HG03354 (cell line): ENCODE results near the gene FBXL16.
"Not testable (repeated sequence)": the region's sequence is repeated elsewhere in the genome, so short reads cannot be mapped to it uniquely, and the experiment has no call there.

Source experiments
- ATAC-seq: cut with Tn5 transposase; IDR thresholded peaks from one replicate; pipeline ENCODE4 v1.9.1; 2021; ENCODE audit warnings: mild to moderate bottlenecking; ENCODE audit not compliant: unreplicated experiment, poor library complexity, severe bottlenecking

The FBXL16 gene

DNA sequence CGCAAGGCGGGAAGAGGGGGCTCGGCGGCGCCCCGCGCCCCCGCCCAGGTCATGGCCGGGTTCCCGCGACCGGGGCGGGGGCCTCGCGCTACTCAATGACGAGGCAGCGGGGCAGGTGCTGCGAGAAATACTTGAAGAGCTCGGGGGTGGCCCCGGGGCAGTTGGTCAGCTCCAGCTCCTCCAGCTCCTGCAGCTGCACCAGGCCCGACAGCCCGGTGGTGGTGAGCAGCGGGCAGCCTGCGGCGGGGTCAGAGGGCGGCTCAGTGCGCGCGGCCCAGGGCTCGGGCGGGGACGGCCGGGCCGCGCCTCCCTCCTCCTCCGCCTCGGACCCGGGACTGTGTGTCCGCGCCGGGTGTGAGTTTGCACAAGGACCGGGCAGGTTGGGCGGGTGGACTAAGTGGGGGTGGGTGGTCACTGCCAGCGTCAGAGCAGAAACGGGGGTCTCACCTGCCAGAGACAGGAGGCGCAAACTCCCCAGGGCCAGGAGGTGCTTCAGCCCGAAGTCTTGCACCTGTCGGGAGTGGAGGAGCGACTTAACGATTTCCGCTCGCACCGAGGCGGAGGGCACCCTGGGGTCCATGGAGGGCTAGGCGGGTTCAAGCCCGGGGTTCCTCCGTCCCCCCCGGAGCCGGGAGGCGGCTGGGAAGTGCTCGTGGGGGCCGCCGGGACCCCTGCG lies 11.3 kb downstream of the FBXL16 start:
- ATAC-seq, result no peak

DNA sequence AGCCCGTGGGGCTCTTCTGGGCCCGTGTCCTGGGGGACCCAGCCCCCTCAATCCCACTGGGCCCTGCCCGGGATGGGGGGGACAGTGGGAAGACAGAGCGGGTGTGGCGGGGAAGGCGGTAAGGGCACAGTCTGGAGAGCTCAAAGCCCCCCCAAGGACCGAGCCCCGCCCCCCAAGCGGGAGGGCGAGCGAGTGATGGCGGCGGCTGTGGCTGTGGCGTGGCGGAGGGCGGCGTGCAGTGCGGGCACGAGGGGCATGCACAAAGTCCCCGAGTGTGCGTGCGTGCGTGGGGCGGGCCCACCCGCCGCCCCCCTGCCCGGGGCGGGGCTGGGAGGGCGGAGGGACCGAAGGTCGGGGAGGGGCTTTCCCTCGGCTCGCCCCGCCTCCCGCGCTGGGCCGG lies 11.8 kb downstream of the FBXL16 start:
- ATAC-seq, result no peak

DNA sequence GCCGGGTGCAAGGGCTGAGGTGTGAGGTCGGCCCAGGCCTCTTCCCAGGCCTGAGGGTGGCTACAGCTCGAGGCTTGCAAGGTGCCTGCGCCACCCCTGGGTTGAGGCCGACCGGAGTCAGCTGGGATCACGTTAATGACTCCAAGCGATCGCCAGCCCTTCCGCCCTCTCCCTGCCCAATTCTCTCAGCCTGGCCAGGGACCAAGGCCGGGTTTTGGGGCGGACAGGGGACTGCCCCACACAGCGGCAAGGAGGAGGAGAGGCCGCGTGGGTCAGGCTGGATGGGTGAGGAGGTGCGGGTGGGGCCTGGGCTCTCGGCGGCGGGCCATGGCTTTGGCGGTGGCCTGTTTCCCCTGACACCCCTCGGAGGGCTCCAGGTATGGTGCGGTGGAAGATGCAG lies 12.2 kb downstream of the FBXL16 start:
- ATAC-seq, result no peak

DNA sequence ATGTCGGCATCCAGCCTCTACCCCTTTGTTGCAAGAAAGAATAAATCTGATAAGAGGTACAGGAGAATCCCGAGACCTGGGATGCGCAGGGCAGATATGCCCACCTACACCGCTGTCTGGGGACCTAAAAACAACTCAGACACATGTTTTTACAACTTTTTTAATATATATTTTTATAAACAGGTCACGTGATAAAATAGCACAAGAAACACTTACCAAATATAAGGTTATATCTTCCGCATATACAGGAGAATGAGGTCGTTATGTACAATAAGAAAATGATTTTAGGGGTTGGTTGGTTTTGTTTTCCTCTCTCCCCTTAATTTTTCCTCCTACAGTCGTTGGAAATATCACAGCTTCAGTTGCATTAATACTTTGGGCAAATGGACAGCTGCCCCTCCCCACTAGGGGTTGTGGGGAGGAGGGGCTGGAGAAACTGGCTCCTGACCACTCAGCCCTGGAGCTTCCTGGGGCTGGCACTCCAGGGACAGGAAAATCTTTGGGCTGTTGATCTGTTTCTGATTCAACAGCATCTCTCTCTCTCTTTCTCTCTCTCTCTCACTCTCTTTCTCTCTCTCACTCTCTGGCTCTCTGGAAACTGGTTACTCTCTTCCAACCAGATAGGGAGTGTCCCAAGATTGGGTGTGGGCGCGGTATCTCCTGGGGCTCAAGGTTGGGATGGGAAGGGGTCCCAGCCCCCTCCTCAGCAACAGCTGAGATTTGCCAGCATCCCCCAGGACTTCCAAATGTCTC lies 13.1 kb downstream of the FBXL16 start:
- no peak for ATAC-seq

DNA sequence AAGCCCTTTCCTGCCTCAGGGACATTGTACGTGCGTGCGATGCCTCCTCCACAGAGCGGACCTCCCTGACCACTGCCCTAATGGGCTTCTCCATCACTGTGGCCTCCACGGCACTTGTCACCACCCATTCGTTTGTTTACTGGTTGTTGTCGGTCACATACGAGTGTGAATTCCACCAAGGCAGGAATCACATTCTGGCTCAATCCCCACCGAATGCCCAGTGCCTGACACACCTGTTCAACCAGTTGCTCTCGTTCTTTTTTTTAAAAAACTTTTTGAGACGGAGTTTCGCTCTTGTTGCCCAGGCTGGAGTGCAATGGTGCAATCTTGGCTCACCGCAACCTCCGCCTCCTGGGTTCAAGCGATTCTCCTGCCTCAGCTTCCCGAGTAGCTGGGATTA lies 14.4 kb downstream of the FBXL16 start:
- not testable (repeated sequence) for ATAC-seq

DNA sequence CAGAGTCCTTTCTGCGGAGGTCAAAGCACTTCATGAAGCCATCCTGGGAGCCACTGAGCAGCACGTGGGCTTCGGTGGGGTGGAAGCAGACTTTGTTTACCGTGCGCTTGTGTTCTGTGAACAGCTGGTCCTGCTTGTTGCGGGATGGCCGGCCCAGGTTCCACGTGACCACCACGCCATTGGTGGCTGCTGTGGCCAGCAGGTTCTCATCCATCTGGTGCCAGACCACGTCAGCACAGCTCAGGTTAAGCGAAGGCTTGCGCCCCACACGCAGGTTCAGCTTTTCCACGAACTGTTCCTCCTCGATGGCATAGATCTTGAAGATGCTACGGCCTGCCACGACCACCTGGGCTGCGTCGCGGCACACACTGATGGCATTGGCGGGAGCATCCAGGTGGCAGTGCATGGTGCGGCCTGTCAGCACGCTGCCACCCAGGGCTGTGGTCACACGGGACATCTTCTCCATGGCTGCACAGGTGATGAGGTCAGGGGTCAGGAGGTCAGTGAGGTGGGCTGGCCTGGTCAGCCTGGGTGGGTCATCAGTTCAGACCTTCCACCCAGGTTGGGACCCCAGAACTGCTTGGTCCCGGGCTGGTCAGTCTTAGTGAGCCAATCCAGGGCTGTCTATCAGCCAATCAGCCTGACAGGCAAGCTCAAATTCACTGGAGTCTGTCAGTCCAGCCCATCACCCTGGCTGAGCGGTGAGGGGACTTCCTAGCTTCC lies 16.3 kb downstream of the FBXL16 start:
- no peak for ATAC-seq

DNA sequence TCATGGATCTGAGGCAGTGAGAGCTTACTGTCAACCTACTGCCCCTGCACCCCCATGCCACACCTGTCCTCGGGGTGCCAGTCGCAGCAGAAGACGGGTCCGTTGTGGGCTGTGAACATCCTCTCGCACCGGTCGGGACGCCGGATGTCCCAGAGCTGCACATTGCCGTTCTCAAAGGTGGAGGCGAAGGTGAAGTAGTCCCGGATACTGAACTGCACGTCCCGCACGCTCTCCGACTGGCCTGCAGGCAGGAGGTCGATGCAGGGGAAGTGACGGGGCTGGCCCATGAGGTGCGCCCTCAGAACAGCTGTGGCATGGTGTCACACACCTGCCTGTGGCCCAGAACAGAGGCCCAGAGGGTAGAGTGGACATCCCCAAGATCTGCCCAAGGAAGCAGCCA lies 18.1 kb downstream of the FBXL16 start:
- ATAC-seq, result no peak

DNA sequence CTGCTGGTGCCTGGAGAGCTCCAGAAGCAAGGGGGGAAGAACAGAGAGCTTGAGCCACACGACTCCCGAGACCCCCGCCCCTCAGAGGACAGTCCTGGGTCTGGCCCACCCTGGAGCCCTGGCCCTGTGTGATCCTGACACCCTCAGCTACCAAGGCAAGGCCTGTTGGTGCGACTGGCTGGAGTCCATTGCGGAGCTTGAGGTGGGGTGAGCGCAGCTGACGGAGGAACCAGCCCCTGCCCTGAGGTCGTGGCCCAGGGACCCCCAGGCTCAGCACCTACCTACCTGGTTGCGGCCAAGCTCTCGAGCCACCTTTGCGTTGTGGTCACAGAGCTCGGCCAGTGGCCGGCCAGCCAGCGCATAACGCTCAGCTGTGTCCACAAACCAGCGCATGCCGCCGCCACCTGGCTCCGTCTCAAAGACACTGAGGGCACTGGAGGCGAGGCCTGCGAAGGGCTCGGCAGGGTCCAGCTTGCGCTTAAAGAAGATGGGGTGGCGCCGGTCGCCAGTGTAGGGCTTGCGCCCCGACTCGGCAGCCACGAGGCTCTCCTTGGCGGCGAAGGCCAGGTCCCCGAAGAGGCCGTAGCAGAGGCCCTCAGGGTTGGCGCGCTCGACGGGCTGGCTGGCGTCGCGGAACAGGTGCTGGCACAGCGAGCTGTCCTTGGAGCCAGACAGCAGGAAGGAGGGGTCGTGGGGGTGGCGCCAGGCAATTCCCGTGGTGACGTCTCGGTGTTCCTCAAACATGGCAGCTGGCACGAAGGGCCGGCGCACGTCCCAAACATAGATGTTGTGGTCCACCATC lies 18.9 kb downstream of the FBXL16 start:
- ATAC-seq, result no peak

DNA sequence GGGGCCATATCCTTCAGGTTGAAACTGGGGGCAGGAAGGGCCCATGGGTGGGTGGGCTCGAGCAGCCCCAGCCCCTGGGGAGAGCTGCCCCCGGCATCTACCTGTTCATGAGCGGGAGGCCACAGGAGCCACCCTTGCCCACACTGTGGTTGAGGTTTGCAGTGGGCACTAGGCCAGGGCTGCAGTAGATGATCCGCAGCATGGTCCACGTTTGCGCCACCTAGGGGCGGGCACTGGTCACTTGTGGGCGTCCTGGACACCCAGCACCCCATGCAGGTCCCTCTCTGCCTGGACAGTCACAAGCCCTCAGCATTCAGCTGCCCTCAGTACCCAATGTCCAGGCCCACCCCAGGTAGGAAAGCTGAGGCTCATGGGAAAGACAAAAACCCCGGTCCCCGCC lies 19.6 kb downstream of the FBXL16 start:
- no peak for ATAC-seq

DNA sequence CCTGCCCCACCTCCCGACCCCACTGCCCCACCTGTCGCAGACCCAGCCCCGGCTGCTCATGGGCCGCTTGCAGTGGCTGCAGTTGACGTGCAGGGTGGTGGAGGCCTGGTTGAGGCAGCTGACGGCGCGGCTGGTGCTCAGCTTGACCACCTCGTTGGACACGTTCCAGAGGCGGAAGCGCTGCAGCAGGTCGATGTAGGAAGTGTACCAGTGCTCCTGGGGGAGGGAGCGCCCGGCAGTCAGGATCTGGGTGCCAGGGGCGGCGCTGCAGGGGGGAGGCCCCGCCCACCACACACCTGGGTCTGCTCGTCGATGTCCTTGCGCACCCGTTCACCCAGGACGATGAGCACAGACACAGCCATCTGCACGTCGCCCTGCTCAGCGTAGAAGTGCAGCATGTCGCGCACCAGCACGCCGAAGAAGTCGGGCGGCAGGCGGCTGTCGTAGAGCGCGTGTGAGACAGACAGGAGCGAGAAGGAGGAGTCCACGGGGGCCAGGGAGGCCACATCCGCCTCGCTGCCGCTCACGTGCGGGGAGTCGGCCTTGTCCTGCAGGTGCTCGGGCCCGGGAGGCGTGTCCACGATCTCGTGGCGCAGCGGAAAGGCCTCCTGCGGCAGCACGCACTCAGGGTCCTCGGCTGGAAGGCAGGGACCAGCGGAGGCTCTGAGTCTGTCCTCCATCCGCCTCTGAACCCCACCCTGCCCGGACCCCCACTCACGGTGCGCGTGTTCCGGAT lies 20.5 kb downstream of the FBXL16 start:
- no peak for ATAC-seq

DNA sequence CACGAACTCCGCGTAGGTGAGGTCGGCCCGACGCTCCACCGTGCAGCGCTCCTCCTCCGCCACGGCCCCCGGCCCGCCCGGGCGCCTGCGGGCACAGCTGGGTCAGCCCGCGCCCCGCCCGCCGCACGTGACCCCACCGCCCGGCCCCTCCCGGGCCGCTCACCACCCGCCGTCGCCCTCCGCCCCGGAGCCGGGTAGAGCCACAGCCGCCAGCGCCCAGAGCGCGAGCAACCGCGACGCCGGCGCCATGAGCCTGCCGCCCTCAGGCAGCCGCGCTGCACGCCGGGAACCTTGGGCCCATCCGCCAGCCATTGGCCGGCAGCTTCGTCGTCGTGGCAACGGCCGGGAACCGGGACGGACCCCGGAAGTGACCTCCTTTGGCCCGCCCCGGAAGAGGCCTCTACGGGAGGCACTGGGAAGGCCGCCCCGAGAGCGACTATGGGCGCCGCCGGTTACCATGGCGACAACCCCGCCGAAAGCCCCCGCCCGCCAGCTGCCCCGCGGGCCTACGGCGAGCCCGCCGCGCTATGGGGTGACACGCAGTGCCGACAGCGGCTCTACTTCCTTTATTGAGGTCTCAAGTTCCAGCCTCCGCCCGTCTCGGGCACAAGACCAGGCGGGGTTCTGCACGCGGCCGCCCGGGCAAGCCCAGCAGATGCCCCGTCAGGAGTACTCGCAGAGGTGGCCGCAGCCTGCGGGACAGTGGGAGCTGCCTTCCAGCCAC lies 21.4 kb downstream of the FBXL16 start, which contains the start of gene JMJD8:
Gene JMJD8 (minus strand): TSS at position 264 of the 724 bp plus-strand sequence. CDS start 15 bp downstream, at position 249.
- peak; percentile 62 for ATAC-seq

DNA sequence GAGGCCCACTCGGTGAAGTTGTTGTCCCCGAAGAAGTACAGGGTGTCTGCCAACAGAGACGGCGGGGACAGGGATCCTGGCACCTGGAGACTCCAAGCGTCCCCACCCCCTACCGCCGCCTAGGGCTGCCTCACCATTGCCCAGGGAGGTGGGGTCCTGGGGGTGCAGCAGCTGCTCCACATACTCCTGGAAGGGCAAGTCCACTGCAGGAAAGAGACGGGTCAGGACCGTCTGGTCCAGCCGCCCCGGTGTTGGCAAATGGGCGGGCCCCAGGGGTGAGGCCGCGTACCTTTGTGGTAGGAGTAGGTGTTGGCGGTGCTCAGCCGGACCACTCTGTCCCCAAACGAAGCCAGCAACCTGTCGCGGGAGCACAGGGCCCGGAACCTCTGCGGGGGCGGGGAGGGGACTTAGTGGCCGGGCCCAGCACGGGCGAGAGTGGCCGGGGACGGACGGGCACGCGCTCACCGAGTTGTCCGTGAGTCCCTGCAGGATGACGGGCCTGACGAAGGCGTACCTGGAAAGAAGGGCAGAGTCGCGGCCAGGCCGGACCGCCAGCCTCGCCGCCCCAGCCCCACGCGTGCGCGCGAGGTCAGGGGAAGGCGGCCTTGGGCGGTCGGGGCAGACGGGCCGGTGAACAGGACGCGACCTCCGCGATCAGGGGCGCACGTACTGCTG lies 22.1 kb downstream of the FBXL16 start:
- ATAC-seq, result no peak

DNA sequence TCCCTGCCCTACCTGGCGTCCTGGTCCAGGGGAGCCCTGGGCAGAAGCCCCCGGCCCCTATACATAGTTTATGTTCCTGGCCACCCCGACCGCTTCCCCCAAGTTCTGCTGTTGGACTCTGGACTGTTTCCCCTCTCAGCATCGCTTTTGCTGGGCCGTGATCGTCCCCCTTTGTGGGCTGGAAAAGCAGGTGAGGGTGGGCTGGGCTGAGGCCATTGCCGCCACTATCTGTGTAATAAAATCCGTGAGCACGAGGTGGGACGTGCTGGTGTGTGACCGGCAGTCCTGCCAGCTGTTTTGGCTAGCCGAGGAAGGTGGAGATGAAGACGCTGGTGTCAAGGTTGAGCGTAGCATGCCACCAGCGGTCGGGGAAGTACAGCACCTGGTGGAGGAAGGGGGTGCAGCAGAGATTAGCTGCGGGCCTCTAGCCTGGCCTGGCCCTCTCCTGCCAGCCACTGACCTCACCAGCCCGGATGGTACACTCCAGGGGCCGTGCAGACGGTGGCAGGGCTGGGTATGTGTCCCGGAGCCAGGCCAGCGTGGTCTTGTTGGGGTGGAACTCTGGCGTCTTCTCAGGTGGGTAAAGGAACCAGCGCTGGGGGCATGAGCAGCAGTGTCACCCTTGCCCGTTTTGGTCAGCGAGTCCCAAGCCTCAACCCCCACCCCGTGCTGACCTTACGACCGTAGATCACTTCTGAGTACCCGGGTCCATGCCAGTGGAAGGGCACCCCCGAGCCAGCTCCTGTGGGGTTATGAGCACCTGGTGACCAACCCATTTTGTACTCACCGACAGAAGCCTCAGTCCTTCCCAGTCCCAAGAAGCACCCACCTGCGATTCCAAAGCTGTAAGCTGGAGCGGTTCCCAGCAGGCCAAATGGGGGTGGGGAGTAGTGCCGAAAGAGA lies 22.9 kb downstream of the FBXL16 start:
- no peak for ATAC-seq

DNA sequence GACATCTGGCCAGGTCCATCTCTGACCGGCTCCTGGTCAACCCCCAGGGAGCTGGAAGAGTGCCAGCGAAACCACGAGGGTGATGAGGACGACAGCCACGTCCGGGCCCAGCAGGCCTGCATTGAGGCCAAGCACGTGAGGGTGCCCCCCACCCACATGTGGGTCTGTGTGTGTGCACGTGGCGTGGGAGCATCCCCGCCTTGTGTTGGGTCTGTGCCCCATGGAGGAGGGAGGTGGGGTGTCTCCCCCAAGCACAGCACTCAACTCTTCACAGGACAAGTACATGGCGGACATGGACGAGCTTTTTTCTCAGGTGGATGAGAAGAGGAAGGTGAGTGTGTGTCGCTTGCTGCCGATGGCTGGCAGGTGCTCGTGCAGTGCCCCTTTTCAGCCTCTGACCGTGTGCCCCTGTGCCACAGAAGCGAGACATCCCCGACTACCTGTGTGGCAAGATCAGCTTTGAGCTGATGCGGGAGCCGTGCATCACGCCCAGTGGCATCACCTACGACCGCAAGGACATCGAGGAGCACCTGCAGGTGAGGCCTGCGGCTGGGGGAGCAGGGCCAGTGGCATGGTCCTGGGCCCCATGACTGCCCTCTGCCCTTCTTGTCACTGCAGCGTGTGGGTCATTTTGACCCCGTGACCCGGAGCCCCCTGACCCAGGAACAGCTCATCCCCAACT lies 23.7 kb downstream of the FBXL16 start:
- ATAC-seq, result no peak

DNA sequence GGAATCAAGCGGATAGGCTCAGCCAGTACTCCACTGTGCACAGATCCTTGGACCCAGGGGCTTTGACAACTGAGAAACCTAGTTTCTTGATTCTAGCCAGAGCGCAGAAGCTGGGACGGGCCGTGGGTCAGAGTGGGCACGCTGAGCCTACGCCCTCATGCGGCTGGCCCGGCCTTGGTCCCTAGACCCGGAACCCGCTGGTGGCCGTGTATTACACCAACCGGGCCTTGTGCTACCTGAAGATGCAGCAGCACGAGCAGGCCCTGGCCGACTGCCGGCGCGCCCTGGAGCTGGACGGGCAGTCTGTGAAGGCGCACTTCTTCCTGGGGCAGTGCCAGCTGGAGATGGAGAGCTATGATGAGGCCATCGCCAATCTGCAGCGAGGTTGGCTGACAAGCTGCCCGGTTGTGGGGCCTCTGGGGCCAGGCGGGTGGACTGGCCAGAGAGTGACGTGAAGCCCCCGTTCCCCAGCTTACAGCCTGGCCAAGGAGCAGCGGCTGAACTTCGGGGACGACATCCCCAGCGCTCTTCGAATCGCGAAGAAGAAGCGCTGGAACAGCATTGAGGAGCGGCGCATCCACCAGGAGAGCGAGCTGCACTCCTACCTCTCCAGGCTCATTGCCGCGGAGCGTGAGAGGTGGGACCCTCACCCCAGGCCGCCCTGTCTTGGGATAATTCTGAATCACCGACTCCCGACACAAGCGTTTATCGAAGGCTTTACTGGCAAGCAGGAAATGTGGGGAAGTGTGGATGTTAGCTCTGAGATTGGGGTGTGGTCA lies 24.4 kb downstream of the FBXL16 start:
- ATAC-seq, result no peak

DNA sequence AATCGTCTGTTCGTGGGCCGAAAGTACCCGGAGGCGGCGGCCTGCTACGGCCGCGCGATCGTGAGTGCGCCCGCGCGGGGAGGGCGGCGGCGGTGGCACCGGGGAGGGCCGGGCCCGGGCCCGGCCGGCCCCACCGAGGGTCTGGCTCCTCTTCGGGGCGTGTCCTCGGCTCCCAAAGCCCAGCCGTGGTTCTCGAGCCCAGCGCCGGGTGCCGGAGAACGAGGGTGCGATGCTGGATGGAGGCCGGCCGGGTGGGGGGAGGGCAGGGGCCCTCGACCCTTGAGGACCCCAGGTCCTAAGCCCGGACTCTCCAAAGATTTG lies 25.0 kb downstream of the FBXL16 start:
- no peak for ATAC-seq
